GM18526 (cell line): ENCODE measurements around the gene FOXF1.
A peak's percentile ranks its signal among the peaks of the same experiment; 100 is the strongest.

ENCODE experiments used
- POLR2A ChIP-seq: IDR thresholded peaks from 3 replicates; pipeline ENCODE4 v1.6.1; 2011; ENCODE audit not compliant: insufficient read length; ENCODE audit errors: extremely low read depth

Gene FOXF1

DNA sequence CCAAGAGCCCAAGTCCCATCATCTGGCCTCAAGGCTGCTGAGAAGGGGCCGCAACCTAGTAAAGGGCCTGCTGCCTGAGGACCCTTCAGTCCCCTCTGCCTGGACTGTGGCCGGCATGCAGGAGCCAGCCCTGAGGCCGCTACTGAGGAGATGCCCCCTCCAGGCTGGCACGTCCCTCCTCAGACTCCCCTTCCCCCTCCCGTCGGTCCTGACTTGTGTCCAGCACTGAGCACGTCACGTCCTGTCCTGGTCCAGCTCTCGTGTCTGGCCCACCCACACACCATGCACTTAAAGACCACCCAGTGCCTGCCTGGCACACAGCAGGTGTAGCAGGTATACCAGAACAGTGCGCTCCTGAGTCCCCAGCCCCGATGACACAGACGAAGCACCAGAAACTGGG, 35.2 kb downstream of the FOXF1 start:
- no peak for TF ChIP-seq POLR2A

DNA sequence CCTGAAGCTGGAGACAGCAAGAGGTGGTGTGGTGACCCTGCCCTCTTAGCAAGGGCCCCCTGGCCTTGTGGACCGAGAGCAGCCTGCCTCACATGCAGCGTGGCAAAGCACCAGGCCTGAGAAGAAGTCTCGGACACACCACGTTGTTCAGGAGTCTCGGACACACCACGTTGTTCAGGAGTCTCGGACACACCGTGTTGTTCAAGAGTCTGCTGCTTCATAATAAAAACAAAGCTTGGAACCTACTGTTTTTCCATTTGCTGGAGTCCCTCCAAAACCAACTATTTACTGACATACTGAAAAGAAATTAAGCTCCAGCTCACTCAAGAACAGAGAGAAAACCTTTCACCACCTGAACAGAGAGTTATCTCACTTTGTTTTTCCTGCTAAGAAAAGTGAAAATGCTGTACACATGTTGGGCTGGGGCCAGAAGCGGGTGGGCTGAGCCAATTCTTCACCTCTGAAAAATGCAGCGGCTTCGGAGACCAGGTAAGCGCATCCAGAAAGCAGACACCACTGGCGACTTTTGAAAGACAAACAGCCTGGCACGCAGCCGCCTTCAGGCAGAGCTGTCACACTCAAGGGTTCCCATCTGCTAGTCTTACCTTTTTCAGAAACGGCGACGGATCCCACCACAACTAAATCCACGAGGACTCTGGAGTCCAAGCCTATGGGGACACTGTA, 35.8 kb downstream of the FOXF1 start:
- TF ChIP-seq POLR2A, result no peak

DNA sequence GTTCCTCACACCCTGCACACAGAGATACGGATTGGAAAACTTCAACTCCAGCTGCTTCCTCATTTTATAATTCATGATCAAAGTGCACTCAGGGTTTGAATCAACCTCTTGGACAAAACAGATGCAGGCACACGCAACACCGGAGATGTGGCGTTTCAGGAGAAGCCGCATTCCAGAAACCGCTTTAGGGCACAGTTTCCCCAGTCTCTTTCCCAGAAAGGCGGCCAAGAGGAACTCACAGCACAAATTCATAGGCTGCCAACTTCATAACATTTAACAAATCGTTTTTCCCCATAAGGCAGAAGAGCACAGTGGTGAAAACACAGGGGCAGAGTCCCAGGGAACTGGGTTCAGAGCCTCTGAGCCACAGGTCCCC, 36.3 kb downstream of the FOXF1 start:
- no peak for TF ChIP-seq POLR2A

DNA sequence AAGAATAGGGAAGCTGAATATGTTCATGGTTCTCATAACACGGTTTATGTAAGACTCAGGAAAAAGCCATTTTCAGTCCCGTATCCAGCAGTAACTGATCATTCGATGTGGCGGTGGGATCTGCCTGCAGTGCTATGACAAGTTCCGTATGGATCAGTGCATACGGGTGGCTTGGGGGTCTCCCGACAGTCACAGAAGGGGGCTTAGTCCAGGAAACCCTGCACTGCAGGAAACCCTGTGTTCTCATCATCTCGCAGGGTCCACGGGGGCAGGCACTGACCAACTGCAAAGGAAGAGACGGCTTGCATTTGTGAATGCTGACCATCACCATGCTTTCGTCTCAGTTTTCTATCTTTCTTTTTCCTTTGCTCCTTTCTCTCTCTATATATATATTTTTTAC, 37.0 kb downstream of the FOXF1 start:
- TF ChIP-seq POLR2A, result no peak

DNA sequence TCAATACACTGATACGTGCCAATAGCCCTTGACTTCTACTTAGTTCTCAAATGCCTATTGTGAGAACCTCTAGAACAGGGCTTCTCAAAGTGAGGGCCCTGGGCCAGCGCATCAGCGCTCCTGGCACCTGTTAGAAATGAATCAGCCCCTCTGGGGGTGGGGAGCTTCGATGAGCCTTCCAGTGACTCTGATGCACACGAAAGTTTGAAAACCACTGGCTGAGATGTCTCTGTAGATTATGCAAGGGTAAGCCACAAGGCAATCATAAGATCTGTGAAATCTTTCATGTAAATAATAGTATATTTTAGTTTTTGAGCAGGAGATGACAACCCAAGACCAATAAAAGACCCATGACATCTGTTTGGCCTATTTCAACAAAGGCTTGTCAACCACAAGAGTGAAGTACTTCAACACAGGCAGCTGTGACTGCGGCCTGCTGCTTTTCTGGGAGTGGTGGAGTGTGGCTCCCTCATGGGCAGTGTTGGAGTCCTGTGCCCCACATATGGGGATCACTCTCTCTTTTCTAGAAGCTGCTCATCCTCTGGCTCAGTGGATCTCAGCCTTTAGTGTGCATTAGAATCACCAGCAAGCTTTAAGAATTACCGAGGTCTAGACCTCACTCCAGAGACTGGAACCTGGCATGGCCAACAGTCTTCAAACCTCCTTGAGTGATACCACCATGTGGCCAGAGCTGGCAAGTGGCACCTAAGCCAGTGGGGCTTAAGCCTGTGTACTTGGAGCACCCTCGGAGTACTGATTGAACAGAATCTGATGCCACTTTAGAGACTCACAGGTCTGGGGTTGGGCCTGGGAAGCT, 39.0 kb downstream of the FOXF1 start:
- TF ChIP-seq POLR2A, result no peak

DNA sequence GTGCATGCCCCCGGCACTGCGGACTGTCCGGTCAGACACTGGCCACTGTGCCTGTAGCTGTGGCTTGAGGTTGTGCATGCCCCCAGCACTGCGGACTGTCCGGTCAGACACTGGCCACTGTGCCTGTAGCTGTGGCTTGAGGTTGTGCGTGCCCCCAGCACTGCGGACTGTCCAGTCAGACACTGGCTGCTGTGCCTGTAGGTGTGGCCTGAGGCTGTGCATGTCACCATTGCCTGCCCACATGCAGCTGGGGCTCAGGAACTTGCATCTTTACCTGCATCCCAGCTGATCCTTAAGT, 39.5 kb downstream of the FOXF1 start:
- no peak for TF ChIP-seq POLR2A

DNA sequence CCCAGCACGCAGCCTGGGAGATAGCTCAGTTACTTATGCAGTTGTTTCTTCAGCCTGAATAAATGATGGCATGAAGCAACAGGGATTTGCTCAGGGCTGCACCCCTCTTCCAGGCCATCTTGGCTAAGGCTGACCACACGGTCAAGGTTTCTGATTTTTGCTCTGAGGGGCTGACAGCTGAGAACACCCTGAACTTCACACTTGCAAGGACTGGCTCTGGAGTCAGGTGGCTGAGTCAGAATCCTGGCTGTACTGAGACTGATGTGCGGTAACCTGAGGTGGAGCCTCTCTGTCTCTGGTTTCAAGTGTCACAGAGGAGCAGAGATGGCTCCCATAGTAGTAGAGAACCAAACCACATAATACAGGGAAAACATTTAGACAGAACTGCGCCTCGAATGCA, 40.0 kb downstream of the FOXF1 start:
- TF ChIP-seq POLR2A, result no peak

DNA sequence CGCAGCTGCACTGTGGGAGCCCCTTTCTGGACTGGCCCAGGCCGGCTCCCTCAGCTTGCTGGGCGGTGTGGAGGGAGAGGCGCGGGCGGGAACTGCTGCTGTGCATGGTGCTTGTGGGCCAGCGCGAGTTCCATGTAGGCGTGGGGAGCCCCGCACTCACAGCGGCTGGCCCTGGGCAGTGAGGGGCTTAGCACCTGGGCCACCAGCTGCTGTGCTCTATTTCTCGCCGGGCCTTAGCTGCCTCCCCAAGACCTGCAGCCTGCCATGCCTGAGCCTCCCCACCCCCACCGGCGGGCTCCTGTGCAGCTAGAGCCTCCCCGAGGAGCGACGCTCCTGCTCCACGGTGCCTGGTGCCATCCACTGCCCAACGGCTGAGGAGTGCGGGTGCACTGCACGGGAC, 43.0 kb downstream of the FOXF1 start:
- no peak for TF ChIP-seq POLR2A

DNA sequence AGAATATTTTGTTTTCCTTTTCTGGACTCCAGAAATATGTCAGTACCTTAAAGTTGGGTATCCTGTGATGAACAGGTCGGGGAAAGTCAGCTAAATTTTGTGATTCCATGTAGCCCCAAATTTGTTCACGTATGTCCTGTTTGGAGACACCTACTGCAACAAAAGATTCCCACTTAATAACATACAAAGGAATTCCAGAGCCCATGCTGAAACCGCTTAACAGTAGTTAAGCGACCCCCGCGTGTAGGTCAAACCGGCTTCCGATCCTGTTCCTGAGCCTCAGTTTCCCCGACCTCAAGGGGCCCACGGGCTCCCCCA, 44.2 kb downstream of the FOXF1 start:
- TF ChIP-seq POLR2A, result no peak

DNA sequence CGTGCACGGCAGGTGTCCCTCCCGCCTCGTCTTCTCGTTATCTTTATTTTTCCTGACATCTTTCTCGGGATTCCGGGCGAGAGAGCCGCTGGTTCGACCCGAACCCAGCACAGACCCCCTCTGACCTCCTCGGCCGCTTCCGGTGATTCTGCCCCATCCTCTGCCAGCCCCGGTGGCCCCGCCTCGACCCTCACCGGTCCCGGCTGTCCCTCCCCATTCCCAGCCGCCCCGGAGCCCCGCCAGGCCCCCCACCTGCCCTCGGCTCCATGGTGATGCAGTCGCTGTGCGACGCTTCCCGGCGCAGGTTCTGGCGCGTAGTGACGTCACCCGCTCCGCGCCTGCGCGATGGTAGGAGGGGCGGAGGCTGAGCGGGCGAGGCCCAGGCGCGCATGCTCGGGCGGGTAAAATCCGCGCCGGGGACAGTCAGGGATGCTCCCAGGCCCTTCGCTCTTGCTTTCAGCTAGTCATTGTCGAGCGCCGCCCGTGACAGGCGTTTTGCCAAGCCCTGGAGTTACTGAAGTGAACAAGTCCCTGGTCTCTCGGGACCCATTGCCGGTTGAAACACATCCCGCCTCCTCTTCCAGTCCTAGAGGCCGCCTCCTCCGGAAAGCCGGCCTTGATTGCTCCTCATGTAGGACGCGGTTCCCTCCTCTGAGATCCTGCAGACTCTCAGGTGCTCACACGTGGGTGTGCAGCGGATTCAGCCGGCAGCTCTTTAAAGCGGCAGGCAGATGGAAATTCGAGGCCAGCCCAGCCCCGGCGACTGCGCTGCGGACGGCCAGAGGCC, 44.8 kb downstream of the FOXF1 start, which contains the start of gene MTHFSD:
Gene MTHFSD (minus strand): TSS at position 319 of the 787 bp plus-strand sequence. CDS start 51 bp downstream, at position 268.
- peak; percentile 92 for TF ChIP-seq POLR2A

DNA sequence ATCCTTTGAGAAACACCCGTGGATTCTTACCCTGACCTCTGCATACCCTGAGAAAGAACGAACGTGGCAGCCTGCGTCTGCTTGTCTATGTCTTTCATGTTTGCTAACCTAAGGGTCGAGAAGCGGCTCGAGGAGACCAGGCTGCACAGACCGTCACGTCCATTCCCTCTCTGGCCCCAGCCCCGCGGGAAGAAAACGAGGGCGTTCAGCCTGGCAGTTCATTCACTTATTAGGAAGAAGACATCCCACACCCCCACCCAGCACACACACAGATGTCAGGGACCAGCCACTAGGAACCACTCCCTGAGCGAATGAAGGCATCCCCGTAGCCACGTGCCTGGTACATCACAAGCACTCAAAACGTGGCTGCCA, 45.4 kb downstream of the FOXF1 start:
- TF ChIP-seq POLR2A, result no peak

DNA sequence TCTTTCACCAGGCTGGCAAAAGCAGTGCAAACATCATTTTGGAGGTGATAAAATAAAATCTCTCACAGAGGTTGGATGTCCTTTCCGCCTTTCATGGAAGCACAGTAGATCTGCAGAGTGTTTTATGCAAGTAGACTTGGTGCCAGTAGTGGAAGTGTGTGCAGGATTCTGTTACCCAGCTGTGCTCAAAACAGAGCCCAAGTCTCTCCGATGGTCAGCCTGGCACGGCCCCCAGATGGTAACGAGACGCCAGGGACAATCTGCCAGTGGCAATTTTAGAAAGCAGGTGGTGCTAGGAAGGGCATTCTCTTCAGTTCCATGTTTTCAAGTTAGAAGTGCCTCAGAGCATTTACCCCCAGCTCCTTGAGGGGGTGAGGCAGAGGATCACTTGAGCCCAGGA, 46.2 kb downstream of the FOXF1 start:
- no peak for TF ChIP-seq POLR2A

DNA sequence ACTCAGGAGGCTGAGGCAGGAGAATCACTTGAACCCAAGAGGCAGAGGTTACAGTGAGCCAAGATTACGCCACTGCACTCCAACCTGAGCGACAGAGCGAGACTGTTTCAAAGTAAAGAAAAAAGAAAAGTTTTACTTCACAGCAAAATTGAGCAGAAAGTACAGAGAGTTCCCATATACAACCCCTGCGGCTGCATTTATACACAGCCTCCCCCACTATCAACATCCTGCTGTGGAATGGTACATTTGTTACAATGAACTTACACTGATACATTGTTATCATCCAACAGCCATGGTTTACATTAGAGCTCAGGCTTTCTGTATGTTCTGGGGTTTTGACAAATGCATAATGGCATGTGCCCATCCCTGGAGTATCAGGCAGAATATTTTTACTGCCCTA, 47.3 kb downstream of the FOXF1 start:
- no peak for TF ChIP-seq POLR2A

DNA sequence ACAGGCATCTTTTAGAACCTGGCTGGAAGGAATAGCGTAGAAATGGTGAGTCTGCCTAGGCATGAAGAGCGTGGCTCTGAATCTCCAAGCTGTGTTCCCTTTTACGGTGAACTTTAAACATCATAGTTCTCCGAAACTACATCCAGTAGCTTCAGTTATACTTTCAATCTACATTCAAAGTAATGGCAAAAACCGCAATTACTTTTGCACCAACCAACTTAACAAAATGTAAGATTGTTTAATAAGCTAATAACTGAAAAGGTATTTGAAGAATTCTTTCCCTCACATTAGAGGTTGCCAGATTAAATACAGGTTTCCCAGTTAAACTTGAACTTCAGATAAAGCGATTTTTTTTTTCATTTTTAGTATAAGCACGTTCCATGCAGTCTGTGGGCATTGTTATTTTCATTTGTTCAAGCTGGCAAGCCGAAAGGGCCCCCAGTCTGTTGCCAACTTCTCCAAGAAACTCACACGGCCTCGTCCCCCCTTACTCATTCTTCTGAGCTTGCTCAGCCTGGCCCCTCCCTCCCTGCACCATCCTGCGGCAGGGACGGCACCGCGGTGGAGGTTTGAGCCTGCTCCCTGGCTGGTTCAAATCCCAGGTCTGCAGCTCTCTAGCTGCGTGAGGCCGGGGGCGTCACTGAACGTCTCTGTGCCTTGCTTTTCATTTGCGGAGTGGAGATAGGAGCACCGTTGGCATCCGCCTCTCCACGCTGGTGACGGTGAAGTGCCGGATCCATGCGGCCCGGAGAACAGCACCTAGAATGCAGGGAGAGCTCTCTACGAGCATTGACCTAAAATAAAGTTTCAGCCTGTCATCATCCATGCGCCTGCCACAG, 48.2 kb downstream of the FOXF1 start:
- TF ChIP-seq POLR2A, result no peak

DNA sequence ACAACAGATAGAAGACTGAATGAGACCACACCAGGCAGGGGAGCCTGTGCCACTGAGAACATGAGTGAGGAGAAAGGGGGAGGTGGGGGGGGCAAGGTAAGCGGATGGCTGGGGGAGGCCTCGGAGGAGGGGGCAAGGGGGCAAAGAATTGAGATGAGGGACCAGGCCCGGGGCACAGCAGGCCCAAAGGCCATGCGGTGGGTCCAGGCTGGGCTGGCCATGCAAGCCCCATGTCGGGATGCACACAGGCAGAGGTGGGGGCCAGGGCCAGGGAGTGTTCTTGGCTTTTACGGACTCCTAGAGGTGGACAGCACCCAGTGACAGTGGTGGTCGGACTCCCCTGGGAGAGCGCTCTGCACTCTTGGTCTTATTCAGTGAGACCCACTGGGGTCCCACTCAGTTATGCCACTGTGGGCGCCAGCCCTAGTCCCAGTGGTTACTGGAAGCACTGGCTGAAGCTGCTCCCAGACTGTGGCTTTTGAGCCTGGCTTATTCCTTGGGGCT, 49.5 kb downstream of the FOXF1 start:
- TF ChIP-seq POLR2A, result no peak
